HepG2 (cell line): ENCODE data around the gene NDUFS2. TPM values are rescaled to one million over a fixed set of nuclear protein-coding genes. Genes with fewer than 3 reads are reported as not detected.
A peak's percentile ranks its signal among the peaks of the same experiment; 100 is the strongest.

Source experiments
- ESRRA ChIP-seq: sonication (generic); formaldehyde crosslinking; IDR thresholded peaks from 2 replicates; pipeline ENCODE4 v1.5.1; 2020; ENCODE audit warnings: mild to moderate bottlenecking, low read depth, missing genetic modification reagents
- FOSL2 ChIP-seq: sonication (generic); formaldehyde crosslinking; IDR thresholded peaks from 2 replicates; pipeline ENCODE4 v1.4.0; 2020; ENCODE audit warnings: missing genetic modification reagents
- HMG20A ChIP-seq: IDR thresholded peaks from 2 replicates; pipeline ENCODE4 v1.6.1; 2016; ENCODE audit warnings: borderline replicate concordance
- MYC ChIP-seq: sonication (generic); formaldehyde crosslinking; IDR thresholded peaks from 2 replicates; pipeline ENCODE4 v1.9.0; 2021; ENCODE audit warnings: missing genetic modification reagents, borderline replicate concordance
- POLR2G ChIP-seq: fragments of 200-400 bp; formaldehyde crosslinking; IDR thresholded peaks from 2 replicates; pipeline ENCODE4 v1.6.1; 2018; ENCODE audit warnings: mild to moderate bottlenecking, low read depth, low read length, moderate library complexity
- SALL1 ChIP-seq: sonication (generic); formaldehyde crosslinking; IDR thresholded peaks from 2 replicates; pipeline ENCODE4 v1.8.0; 2022; ENCODE audit warnings: mild to moderate bottlenecking, missing genetic modification reagents
- SAP130 ChIP-seq: IDR thresholded peaks from 2 replicates; pipeline ENCODE4 v1.6.1; 2016; ENCODE audit warnings: low read depth
- SIN3B ChIP-seq: fragments of 150-350 bp; IDR thresholded peaks from 2 replicates; pipeline ENCODE4 v1.6.1; 2014; ENCODE audit warnings: low read length
- SMC3 ChIP-seq: IDR thresholded peaks from 2 replicates; pipeline ENCODE4 v1.6.1; 2011; ENCODE audit warnings: low read length, improper control_type of control experiment
- TEAD3 ChIP-seq: optimal IDR thresholded peaks from 2 replicates; pipeline ENCODE3; 2016; ENCODE audit warnings: borderline replicate concordance
- ZNF263 ChIP-seq: sonication (generic); formaldehyde crosslinking; IDR thresholded peaks from 2 replicates; pipeline ENCODE4 v1.4.0; 2020; ENCODE audit warnings: missing genetic modification reagents
- ZNF331 ChIP-seq: sonication (generic); formaldehyde crosslinking; IDR thresholded peaks from 2 replicates; pipeline ENCODE4 v1.4.0; 2020; ENCODE audit warnings: missing genetic modification reagents
- ZNF431 ChIP-seq: sonication (generic); formaldehyde crosslinking; IDR thresholded peaks from 2 replicates; pipeline ENCODE4 v1.9.0; 2022; ENCODE audit warnings: missing genetic modification reagents, low read depth, mild to moderate bottlenecking, borderline replicate concordance
- ZNF607 ChIP-seq: sonication (generic); formaldehyde crosslinking; IDR thresholded peaks from 2 replicates; pipeline ENCODE4 v1.5.1; 2020; ENCODE audit warnings: missing genetic modification reagents, mild to moderate bottlenecking, borderline replicate concordance
- ZNF614 ChIP-seq: IDR thresholded peaks from 2 replicates; pipeline ENCODE4 v1.6.1; 2018; ENCODE audit warnings: missing biosample characterization, missing genetic modification reagents, inconsistent platforms, borderline replicate concordance
- ZNF709 ChIP-seq: sonication (generic); formaldehyde crosslinking; IDR thresholded peaks from 2 replicates; pipeline ENCODE4 v1.5.0; 2020; ENCODE audit warnings: mild to moderate bottlenecking, missing genetic modification reagents
- polyA plus RNA-seq, 8 experiments: library from polyadenylated mRNA; depleted of rRNA in 3 of 8; stranded (reverse) in 7 of 8; unstranded in 1 of 8; fragments of >200 nt; fragmentation: Illumina TruSeq in 4 of 8; extraction: Trizol in 4 of 8; gene quantifications; 2 replicates each; pipeline versions ENCODE4 v1.2.1 to v1.2.3, GENCODE V29; 2011 to 2016; ENCODE audit warnings: low read depth in 4 of 8, missing spikeins in 1 of 8, mixed read lengths in 1 of 8; ENCODE audit not compliant: insufficient read depth in 1 of 8
- total RNA-seq, 5 experiments: library from RNA; depleted of rRNA; stranded (reverse); fragments of >200 nt; fragmentation: Illumina TruSeq; extraction: Trizol; gene quantifications; 2 replicates each; pipeline ENCODE4 v1.2.3, GENCODE V29; 2016; ENCODE audit warnings: low read depth in 1 of 5
- TF ChIP-seq, protein P1 (sequence below): sonication (generic); formaldehyde crosslinking; IDR thresholded peaks from 2 replicates; pipeline ENCODE4 v1.8.1; 2023; ENCODE audit warnings: mild to moderate bottlenecking, inconsistent platforms, moderate library complexity, missing genetic modification reagents, borderline replicate concordance
- TF ChIP-seq, protein P2 (sequence below): sonication (generic); formaldehyde crosslinking; IDR thresholded peaks from 2 replicates; pipeline ENCODE4 v1.4.0; 2020; ENCODE audit warnings: missing genetic modification reagents
- TF ChIP-seq, protein P3 (sequence below): sonication (generic); formaldehyde crosslinking; IDR thresholded peaks from 2 replicates; pipeline ENCODE4 v1.9.0; 2021; ENCODE audit warnings: missing genetic modification reagents, mild to moderate bottlenecking, borderline replicate concordance
- TF ChIP-seq, protein P4 (sequence below): IDR thresholded peaks from 2 replicates; pipeline ENCODE4 v1.6.1; 2018; ENCODE audit warnings: missing genetic modification reagents, mild to moderate bottlenecking, missing compliant biosample characterization

The NDUFS2 gene
- total and polyA plus RNA-seq, 2 of the 13 experiments (the other 11 are each of a cell fraction or from before 2014, with no cell fraction given): 89.9 to 118 TPM

DNA sequence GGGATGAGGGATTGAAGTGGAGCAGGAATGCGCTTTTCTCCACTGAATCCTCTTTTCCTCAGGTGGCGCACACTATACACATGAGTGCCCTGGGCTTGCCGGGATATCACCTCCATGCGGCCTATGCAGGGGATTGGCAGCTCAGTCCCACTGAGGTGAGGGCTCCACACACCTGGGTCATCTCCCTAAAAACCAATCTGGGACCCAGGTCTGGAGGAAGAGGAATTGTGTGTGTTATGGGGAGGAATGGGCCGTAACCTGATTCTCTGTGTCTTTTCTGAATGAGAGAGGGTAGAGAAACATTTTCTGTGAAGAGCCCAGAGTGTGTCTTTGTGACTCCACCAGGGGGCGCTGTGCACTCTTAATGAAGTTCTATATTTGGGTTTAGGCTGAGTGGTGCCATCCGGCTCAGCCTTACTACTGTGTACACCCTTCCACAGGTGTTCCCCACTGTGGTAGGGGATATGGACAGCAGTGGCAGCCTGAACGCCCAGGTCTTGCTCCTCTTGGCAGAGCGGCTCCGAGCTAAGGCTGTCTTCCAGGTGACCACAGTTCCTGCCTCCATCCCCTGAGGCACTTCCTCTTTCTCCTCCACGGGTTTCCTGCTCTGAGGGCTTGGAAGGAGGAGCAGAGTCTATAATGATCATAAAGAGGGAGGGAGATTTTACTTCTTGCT, 25.2 kb downstream of the NDUFS2 start (continued):
- TF ChIP-seq ESRRA (CRISPR knock-in tag) (no peak), ZNF263 (CRISPR knock-in tag) (peak; percentile 48; the same call in 1 of the 2 replicates), MYC (CRISPR knock-in tag) (peak; percentile 23; the same call in 1 of the 2 replicates), ZNF431 (CRISPR knock-in tag) (no peak), TEAD3 (CRISPR knock-in tag) (no peak), POLR2G (peak; percentile 17; the same call in 1 of the 2 replicates), FOSL2 (CRISPR knock-in tag) (0 out of 2 replicates have a peak, but pooled peaks have one; percentile 3), SAP130 (CRISPR knock-in tag) (peak; percentile 47), ZNF607 (CRISPR knock-in tag) (peak; percentile 63; the same call in 1 of the 2 replicates), SMC3 (peak; percentile 95), SIN3B (0 out of 2 replicates have a peak, but pooled peaks have one; percentile 19), ZNF709 (CRISPR knock-in tag) (no peak), HMG20A (CRISPR knock-in tag) (no peak), ZNF614 (CRISPR knock-in tag) (0 out of 2 replicates have a peak, but pooled peaks have one; percentile 15), ZNF331 (CRISPR knock-in tag) (peak; percentile 61; the same call in 1 of the 2 replicates), SALL1 (CRISPR knock-in tag) (peak; percentile 53)
- TF ChIP-seq, protein P1, sequence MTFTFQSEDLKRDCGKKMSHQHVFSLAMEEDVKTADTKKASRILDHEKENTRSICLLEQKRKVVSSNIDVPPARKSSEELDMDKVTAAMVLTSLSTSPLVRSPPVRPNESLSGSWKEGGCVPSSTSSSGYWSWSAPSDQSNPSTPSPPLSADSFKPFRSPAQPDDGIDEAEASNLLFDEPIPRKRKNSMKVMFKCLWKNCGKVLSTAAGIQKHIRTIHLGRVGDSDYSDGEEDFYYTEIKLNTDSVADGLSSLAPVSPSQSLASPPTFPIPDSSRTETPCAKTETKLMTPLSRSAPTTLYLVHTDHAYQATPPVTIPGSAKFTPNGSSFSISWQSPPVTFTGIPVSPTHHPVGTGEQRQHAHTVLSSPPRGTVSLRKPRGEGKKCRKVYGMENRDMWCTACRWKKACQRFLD (CRISPR knock-in tag): 0 out of 2 replicates have a peak, but pooled peaks have one; percentile 35
- TF ChIP-seq, protein P2, sequence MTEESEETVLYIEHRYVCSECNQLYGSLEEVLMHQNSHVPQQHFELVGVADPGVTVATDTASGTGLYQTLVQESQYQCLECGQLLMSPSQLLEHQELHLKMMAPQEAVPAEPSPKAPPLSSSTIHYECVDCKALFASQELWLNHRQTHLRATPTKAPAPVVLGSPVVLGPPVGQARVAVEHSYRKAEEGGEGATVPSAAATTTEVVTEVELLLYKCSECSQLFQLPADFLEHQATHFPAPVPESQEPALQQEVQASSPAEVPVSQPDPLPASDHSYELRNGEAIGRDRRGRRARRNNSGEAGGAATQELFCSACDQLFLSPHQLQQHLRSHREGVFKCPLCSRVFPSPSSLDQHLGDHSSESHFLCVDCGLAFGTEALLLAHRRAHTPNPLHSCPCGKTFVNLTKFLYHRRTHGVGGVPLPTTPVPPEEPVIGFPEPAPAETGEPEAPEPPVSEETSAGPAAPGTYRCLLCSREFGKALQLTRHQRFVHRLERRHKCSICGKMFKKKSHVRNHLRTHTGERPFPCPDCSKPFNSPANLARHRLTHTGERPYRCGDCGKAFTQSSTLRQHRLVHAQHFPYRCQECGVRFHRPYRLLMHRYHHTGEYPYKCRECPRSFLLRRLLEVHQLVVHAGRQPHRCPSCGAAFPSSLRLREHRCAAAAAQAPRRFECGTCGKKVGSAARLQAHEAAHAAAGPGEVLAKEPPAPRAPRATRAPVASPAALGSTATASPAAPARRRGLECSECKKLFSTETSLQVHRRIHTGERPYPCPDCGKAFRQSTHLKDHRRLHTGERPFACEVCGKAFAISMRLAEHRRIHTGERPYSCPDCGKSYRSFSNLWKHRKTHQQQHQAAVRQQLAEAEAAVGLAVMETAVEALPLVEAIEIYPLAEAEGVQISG (CRISPR knock-in tag): 0 out of 2 replicates have a peak, but pooled peaks have one; percentile 44
- TF ChIP-seq, protein P3, sequence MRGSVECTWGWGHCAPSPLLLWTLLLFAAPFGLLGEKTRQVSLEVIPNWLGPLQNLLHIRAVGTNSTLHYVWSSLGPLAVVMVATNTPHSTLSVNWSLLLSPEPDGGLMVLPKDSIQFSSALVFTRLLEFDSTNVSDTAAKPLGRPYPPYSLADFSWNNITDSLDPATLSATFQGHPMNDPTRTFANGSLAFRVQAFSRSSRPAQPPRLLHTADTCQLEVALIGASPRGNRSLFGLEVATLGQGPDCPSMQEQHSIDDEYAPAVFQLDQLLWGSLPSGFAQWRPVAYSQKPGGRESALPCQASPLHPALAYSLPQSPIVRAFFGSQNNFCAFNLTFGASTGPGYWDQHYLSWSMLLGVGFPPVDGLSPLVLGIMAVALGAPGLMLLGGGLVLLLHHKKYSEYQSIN (CRISPR knock-in tag): no peak
- TF ChIP-seq, protein P4, sequence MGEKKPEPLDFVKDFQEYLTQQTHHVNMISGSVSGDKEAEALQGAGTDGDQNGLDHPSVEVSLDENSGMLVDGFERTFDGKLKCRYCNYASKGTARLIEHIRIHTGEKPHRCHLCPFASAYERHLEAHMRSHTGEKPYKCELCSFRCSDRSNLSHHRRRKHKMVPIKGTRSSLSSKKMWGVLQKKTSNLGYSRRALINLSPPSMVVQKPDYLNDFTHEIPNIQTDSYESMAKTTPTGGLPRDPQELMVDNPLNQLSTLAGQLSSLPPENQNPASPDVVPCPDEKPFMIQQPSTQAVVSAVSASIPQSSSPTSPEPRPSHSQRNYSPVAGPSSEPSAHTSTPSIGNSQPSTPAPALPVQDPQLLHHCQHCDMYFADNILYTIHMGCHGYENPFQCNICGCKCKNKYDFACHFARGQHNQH: peak; percentile 29; the same call in 1 of the 2 replicates
